GM18867 (cell line): ENCODE results near the gene EVI5.

ENCODE experiments used
- ATAC-seq: cut with Tn5 transposase; IDR thresholded peaks from one replicate; pipeline ENCODE4 v1.9.1; 2021; ENCODE audit warnings: mild to moderate bottlenecking, moderate library complexity; ENCODE audit not compliant: unreplicated experiment

Gene EVI5

GRCh38 chr1:92465256-92465647 lies 319.7 kb downstream of the EVI5 start:
- no peak for ATAC-seq

GRCh38 chr1:92464588-92465255 lies 320.2 kb downstream of the EVI5 start:
- no peak for ATAC-seq

DNA sequence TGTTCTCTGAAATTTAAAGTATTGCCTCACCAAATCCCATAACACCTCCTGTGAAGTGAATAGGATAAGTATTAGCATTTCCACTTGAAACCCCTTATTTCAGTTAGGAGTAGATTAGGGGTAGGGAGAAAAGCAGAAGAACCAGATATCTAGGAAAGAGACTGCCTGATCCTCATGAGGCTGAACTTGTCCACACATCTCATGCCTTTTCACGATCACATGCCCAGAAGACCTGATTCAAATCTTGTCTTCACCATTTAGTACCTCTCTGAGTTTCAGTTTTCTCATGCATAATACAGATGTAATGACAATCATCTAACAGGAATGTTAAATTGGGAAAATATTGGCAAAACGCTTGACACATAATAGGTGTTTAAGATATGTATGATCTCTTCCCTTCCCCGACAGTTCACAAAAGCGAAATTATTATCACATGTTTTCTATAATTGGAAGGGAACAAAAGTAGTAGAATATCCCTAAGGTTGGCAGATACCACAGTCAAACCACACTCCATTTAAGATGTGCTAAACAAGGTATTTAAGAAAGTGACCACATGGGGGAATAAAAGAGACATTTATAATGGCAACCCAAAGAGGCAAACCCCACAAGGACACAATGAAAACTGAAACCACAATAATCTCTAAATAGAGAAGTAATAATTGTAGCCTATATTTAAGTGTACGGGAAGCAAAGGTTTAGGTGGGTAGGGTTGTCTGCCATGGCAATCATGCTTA lies 323.4 kb downstream of the EVI5 start:
- peak; percentile 76 for ATAC-seq

DNA sequence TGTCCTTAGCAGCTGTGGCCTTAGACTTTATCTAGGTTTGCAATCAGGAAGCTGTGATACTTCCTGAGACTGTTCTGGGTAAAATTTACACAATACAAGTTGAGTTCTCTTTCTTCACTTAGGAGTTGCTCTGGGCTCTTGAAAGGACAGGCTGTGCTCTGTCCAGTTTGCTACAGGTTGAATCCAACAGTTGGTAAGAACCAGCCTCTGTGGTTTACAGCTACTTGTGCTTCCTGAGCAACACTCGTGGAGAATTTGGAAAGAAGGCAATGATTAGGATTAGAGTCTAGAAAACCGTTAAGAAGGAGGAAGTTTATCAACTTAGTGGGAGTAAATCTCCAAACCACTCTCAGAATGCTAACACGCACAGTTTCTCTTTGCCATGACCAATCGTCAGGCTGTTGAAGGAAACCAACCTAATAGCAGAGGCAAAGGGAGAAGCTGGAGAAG lies 325.0 kb downstream of the EVI5 start:
- ATAC-seq: no peak
